ENCODE measurements around the gene ANKRD23.
"Not testable (repeated sequence)": the region's sequence is repeated elsewhere in the genome, so short reads cannot be mapped to it uniquely, and the experiment has no call there.

The ANKRD23 gene

DNA sequence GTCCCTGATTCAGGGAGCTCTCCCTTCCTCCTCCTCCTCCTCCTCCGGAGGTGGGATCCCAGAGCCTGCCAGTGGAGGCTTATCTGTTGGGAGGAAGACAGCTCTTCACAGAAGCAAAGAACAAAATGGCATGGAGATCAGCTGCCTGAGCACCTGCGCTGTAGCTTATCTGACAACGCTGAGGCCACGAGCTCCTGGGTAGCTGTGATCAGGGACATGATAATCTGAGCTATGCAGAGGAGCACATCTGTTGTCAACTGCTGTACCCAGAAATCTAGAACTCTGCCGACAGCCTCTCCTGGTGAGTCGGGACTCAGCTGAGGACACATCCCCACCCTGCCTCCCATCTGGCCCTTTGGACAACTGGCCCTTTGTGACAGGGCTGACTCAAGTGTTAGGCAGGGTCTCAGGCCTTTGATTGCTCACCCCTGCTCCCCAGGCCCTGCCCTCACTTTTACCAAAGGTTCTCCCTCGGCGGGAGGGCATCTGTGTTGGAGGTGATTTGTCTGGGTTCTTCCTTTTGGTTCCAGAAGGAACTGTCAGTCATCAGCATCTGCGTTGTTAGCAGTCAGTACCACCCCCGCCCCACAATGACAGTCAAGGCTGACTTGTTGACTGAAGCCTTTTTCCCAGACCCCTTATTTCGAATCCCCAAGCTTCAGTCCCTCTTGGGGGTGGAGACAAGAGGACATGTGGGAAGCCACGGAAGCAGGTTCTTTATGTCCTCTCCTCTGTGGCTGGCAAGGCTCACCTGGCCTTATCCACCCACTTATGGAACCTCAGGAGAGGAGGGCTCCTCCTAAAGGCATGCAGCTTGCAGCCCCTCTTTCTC is 33.7 kb downstream of the ANKRD23 start:
- Histone ChIP-seq H3K4me3 (ENCODE audit: low read depth in 1 of 2, low read length in 2 of 2) (no peak overlapping the region), H3K27me3 (ENCODE audit: control insufficient read depth in 1 of 2, insufficient read depth in 2 of 2, low read length in 2 of 2) (no peaks in the 10 kb centered on the region), H3K36me3 (ENCODE audit: control insufficient read depth in 1 of 2, insufficient read depth in 2 of 2, low read length in 2 of 2) (peaks cover 10 to 25% of the 10 kb centered on the region in 2 donors), H3K27ac (ENCODE audit: low read depth, low read length) (no peak overlapping the region), H3K9me3 (ENCODE audit: control insufficient read depth in 1 of 2, low read length in 2 of 2) (no peaks in the 10 kb centered on the region), H3K9ac (ENCODE audit: low read depth in 1 of 2, low read length in 2 of 2) (no peak overlapping the region), H3K4me1 (ENCODE audit: control insufficient read depth in 1 of 2, insufficient read depth in 2 of 2, low read length in 2 of 2) (peaks cover 25 to 27% of the 10 kb centered on the region in 2 donors)

DNA sequence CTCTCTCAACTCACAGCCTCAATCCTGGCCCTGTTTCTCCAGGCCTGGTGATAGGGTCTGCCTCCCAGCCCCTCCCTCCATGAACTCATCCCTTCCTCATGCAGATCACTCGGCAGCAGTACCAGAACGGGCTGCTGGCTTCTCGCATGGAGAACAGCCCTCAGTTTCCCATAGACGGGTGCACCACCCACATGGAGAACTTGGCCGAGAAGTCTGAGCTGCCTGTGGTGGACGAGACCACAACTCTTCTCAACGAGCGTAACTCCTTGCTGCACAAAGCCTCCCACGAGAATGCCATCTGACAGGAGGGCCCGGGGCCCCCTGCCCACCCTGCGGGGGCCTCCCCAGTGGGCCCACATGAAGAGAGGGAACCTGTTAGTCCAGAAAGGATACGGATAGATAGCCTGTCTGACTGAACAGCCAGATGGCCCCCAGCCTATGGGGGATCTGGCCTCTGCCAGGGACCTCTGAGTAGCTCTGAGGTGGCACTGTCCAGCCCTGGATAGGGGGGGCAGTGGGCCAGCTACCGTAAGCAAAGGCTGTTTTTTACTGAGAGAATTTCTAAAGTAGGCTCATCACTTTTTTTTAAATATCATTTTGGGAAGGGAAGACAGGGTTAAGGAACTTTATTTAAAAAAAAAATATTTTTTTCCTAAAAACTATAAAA is 34.5 kb downstream of the ANKRD23 start:
- H3K9ac ChIP-seq (ENCODE audit: low read depth in 1 of 2, low read length in 2 of 2), result no peak overlapping the region
- no peaks in the 10 kb centered on the region for H3K27me3 ChIP-seq (ENCODE audit: control insufficient read depth in 1 of 2, insufficient read depth in 2 of 2, low read length in 2 of 2)
- H3K36me3 ChIP-seq (ENCODE audit: control insufficient read depth in 1 of 2, insufficient read depth in 2 of 2, low read length in 2 of 2), result peaks cover 10 to 25% of the 10 kb centered on the region in 2 donors
- peaks cover 21 to 25% of the 10 kb centered on the region in 2 donors for H3K4me1 ChIP-seq (ENCODE audit: control insufficient read depth in 1 of 2, insufficient read depth in 2 of 2, low read length in 2 of 2)
- no peak overlapping the region for H3K4me3 ChIP-seq (ENCODE audit: low read depth in 1 of 2, low read length in 2 of 2)
- H3K27ac ChIP-seq (ENCODE audit: low read depth, low read length), result no peak overlapping the region
- no peaks in the 10 kb centered on the region for H3K9me3 ChIP-seq (ENCODE audit: control insufficient read depth in 1 of 2, low read length in 2 of 2)

DNA sequence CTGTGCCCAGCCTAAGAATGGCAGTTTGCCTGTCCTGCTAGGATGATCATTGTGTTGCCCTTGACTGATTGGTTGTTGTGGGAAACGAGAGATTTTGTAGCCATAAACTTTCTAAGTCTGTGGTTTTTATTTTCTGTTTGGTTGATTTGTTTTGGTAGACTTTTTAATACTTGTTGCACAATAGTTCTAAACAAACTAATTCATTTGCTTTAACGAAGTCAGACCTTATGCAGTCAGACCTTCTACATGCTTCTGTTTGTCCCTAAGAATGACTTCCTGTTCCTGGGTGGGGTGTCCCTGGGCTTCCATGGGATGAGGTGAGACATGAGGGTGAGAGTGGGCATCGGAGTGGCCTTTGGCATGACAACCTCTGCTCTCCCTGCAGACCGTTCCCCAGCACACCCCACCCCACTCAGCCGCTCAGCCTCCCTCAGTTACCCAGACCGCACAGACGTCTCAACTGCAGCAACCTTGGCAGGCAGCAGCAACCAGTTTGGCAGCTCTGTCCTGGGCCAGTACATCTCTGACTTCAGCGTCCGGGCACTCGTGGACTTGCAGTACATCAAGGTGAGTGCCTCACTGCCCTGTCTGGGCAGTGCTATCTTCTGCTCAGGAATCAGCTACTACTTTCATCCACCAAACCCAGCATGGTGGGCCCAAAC is 35.5 kb downstream of the ANKRD23 start:
- Histone ChIP-seq H3K4me1 (ENCODE audit: control insufficient read depth in 1 of 2, insufficient read depth in 2 of 2, low read length in 2 of 2) (peaks cover 21 to 25% of the 10 kb centered on the region in 2 donors), H3K9me3 (ENCODE audit: control insufficient read depth in 1 of 2, low read length in 2 of 2) (no peaks in the 10 kb centered on the region), H3K9ac (ENCODE audit: low read depth in 1 of 2, low read length in 2 of 2) (no peak overlapping the region), H3K4me3 (ENCODE audit: low read depth in 1 of 2, low read length in 2 of 2) (no peak overlapping the region), H3K27ac (ENCODE audit: low read depth, low read length) (no peak overlapping the region), H3K27me3 (ENCODE audit: control insufficient read depth in 1 of 2, insufficient read depth in 2 of 2, low read length in 2 of 2) (no peaks in the 10 kb centered on the region), H3K36me3 (ENCODE audit: control insufficient read depth in 1 of 2, insufficient read depth in 2 of 2, low read length in 2 of 2) (peaks cover 10 to 25% of the 10 kb centered on the region in 2 donors)

DNA sequence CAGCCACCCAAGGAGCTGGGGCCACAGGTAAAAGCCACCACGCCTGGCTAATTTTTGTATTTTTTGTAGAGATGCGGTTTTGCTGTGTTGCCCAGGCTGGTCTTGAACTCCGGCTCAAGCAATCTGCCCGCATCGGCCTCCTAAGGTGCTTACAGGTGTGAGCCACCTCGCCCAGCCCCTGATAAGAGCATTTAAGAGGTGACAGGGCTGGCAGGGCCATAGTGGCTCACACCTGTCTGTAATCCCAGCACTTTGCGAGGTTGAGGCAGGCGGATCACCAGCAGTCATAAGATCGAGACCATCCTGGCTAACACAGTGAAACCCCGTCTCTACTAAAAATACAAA is 36.7 kb downstream of the ANKRD23 start:
- Histone ChIP-seq H3K36me3 (ENCODE audit: control insufficient read depth in 1 of 2, insufficient read depth in 2 of 2, low read length in 2 of 2) (peaks cover 10 to 22% of the 10 kb centered on the region in 2 donors), H3K9ac (ENCODE audit: low read depth in 1 of 2, low read length in 2 of 2) (no peak overlapping the region), H3K4me3 (ENCODE audit: low read depth in 1 of 2, low read length in 2 of 2) (no peak overlapping the region), H3K4me1 (ENCODE audit: control insufficient read depth in 1 of 2, insufficient read depth in 2 of 2, low read length in 2 of 2) (peaks cover 15 to 18% of the 10 kb centered on the region in 2 donors), H3K27me3 (ENCODE audit: control insufficient read depth in 1 of 2, insufficient read depth in 2 of 2, low read length in 2 of 2) (no peaks in the 10 kb centered on the region), H3K9me3 (ENCODE audit: control insufficient read depth in 1 of 2, low read length in 2 of 2) (no peaks in the 10 kb centered on the region), H3K27ac (ENCODE audit: low read depth, low read length) (peak overlapping the region; percentile 42)

DNA sequence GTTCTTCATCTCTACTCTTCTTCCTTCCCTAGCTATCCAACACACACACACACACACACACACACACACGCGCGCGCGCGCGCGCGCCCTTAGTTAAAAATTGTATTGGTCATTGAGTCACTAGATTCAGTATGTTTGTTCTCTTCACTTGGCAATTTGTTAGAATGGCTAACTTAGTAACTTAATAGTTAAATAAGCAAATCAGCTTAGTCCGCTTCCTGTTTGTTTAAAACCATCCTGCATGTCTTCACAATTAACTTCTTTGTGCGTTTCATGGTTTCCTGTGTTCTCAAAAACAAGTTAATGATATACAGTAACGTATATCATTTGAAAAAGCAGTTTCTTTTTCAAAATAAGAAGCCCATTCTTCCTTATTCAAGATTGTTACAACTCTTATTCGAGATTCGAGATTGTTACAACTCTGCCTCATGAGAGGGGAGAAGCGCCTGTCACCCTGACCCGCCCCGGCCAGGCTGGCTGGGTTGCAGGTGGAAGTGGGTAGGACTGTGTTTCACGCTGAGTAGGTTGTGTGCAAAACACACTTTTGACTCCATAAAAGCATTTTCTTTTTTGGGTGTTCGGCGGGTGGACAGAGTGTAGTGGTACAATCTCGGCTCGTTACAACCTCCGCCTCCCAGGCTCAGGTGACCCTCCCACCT is 37.2 kb downstream of the ANKRD23 start:
- Histone ChIP-seq H3K27ac (ENCODE audit: low read depth, low read length) (peak overlapping the region; percentile 42), H3K36me3 (ENCODE audit: control insufficient read depth in 1 of 2, insufficient read depth in 2 of 2, low read length in 2 of 2) (peaks cover 10 to 26% of the 10 kb centered on the region in 2 donors), H3K9me3 (ENCODE audit: control insufficient read depth in 1 of 2, low read length in 2 of 2) (no peaks in the 10 kb centered on the region), H3K27me3 (ENCODE audit: control insufficient read depth in 1 of 2, insufficient read depth in 2 of 2, low read length in 2 of 2) (no peaks in the 10 kb centered on the region), H3K9ac (ENCODE audit: low read depth in 1 of 2, low read length in 2 of 2) (peak overlapping the region in 1 of 2 donors; percentile 25), H3K4me1 (ENCODE audit: control insufficient read depth in 1 of 2, insufficient read depth in 2 of 2, low read length in 2 of 2) (peaks cover 15 to 18% of the 10 kb centered on the region in 2 donors), H3K4me3 (ENCODE audit: low read depth in 1 of 2, low read length in 2 of 2) (peak overlapping the region in 1 of 2 donors; percentile 29)

DNA sequence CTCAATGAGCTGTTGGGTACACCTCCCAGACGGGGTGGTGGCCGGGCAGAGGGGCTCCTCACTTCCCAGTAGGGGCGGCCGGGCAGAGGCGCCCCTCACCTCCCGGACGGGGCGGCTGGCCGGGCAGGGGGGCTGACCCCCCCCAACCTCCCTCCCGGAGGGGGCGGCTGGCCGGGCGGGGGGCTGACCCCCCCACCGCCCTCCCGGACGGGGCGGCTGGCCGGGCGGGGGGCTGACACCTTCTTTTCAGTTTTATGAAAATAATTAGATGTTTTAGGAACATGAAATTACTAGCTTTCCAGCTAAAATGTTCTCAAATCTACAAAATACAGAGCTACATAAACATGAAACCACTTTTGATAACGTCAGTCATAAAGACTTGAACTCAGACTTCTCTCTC is 37.9 kb downstream of the ANKRD23 start:
- not testable (repeated sequence) for H3K4me3 ChIP-seq (ENCODE audit: low read depth in 1 of 2, low read length in 2 of 2); H3K27me3 ChIP-seq (ENCODE audit: control insufficient read depth in 1 of 2, insufficient read depth in 2 of 2, low read length in 2 of 2); H3K27ac ChIP-seq (ENCODE audit: low read depth, low read length); H3K9ac ChIP-seq (ENCODE audit: low read depth in 1 of 2, low read length in 2 of 2); H3K9me3 ChIP-seq (ENCODE audit: control insufficient read depth in 1 of 2, low read length in 2 of 2)
- Histone ChIP-seq H3K4me1 (ENCODE audit: control insufficient read depth in 1 of 2, insufficient read depth in 2 of 2, low read length in 2 of 2) (peaks cover 10 to 12% of the 10 kb centered on the region in 2 donors), H3K36me3 (ENCODE audit: control insufficient read depth in 1 of 2, insufficient read depth in 2 of 2, low read length in 2 of 2) (peaks cover 10 to 30% of the 10 kb centered on the region in 2 donors)

DNA sequence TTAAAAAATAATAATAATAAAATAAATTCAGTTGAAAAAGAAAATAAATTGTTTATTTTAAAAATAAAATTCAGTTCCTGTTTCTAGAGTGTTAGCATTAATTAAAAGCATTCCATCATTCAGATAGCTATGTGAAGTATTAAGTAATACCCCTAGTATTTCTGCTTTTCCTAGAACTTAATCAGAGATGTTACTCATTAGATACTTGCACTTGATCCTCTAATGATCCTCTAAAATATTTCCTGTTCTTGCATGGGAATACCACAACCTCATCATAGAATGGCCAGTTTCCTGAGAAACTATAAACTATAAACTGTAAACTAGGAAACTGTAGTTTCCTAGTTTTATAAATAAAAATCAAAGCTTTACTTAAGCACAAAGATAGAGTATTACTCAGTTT is 38.8 kb downstream of the ANKRD23 start:
- Histone ChIP-seq H3K27me3 (ENCODE audit: control insufficient read depth in 1 of 2, insufficient read depth in 2 of 2, low read length in 2 of 2) (no peaks in the 10 kb centered on the region), H3K4me3 (ENCODE audit: low read depth in 1 of 2, low read length in 2 of 2) (no peak overlapping the region), H3K36me3 (ENCODE audit: control insufficient read depth in 1 of 2, insufficient read depth in 2 of 2, low read length in 2 of 2) (peaks cover 7 to 29% of the 10 kb centered on the region in 2 donors), H3K9ac (ENCODE audit: low read depth in 1 of 2, low read length in 2 of 2) (no peak overlapping the region), H3K27ac (ENCODE audit: low read depth, low read length) (no peak overlapping the region), H3K4me1 (ENCODE audit: control insufficient read depth in 1 of 2, insufficient read depth in 2 of 2, low read length in 2 of 2) (peaks cover 3 to 7% of the 10 kb centered on the region in 2 donors), H3K9me3 (ENCODE audit: control insufficient read depth in 1 of 2, low read length in 2 of 2) (no peaks in the 10 kb centered on the region)

DNA sequence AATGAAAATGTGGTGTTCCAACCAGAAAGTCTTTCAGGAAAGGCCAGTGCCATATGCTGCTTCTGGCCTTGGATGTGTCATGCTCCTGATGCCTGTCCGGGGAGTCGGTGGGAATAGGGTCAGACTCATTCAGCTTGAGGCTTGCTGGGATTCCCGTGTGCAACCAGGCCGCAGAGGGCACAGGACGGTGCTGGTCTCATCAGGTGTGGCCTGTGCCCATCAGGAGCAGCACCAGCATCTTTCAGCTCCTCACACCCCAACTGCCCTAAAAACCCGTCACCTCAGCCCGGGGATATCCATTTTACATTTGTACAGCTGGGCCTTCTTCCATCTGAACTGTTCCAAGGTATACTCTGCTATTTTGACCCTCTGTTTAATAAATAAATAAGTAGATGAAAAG is 41.1 kb downstream of the ANKRD23 start:
- H3K27ac ChIP-seq (ENCODE audit: low read depth, low read length), result no peak overlapping the region
- no peaks in the 10 kb centered on the region for H3K27me3 ChIP-seq (ENCODE audit: control insufficient read depth in 1 of 2, insufficient read depth in 2 of 2, low read length in 2 of 2)
- H3K4me1 ChIP-seq (ENCODE audit: control insufficient read depth in 1 of 2, insufficient read depth in 2 of 2, low read length in 2 of 2), result peaks cover 3 to 4% of the 10 kb centered on the region in 2 donors
- H3K9ac ChIP-seq (ENCODE audit: low read depth in 1 of 2, low read length in 2 of 2), result no peak overlapping the region
- H3K4me3 ChIP-seq (ENCODE audit: low read depth in 1 of 2, low read length in 2 of 2), result no peak overlapping the region
- peaks cover 5 to 37% of the 10 kb centered on the region in 2 donors for H3K36me3 ChIP-seq (ENCODE audit: control insufficient read depth in 1 of 2, insufficient read depth in 2 of 2, low read length in 2 of 2)
- no peaks in the 10 kb centered on the region for H3K9me3 ChIP-seq (ENCODE audit: control insufficient read depth in 1 of 2, low read length in 2 of 2)

DNA sequence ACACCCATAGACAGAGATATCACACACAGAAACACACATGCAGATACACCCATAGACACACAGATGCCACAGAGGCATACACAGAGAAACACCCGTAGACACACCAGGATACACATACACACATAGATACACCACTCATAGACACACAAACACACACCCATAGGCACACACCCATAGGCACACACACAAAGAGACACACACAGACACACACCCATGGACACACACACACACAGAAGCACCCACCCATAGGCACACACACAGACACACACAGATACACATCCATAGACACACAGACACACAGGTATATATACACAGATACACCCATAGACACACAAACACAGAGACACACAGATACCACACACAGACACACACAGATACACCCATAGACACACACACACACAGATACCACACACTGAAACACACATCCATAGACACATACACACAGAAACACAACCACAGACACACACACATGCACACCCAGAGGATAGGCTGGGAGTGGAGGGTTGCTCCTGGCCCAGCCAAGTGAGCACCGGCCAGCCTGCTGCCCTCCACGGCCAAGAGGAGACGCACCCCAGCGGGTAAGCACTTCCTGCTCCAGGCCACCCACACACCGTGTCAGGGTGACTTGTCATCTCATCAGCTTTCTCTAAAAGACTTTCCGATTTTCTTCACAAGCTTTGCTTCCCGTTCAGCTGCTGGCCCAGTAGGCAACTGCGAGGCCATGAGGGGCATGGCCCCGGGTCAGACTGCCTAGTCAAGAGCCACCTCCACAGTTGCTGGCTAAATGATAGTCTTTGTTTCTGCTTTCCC is 41.8 kb downstream of the ANKRD23 start:
- no peaks in the 10 kb centered on the region for H3K27me3 ChIP-seq (ENCODE audit: control insufficient read depth in 1 of 2, insufficient read depth in 2 of 2, low read length in 2 of 2)
- peaks cover 3 to 4% of the 10 kb centered on the region in 2 donors for H3K4me1 ChIP-seq (ENCODE audit: control insufficient read depth in 1 of 2, insufficient read depth in 2 of 2, low read length in 2 of 2)
- H3K36me3 ChIP-seq (ENCODE audit: control insufficient read depth in 1 of 2, insufficient read depth in 2 of 2, low read length in 2 of 2), result peaks cover 5 to 43% of the 10 kb centered on the region in 2 donors

More for the DNA sequence above, 41.8 kb downstream of the ANKRD23 start:
- H3K9ac ChIP-seq (ENCODE audit: low read depth in 1 of 2, low read length in 2 of 2), result no peak overlapping the region
- H3K27ac ChIP-seq (ENCODE audit: low read depth, low read length), result no peak overlapping the region
- no peaks in the 10 kb centered on the region for H3K9me3 ChIP-seq (ENCODE audit: control insufficient read depth in 1 of 2, low read length in 2 of 2)
- no peak overlapping the region for H3K4me3 ChIP-seq (ENCODE audit: low read depth in 1 of 2, low read length in 2 of 2)
